Mesodermal cell (in vitro differentiated cells): ENCODE data around the gene KLHL13.
"Not testable (repeated sequence)": the region's sequence is repeated elsewhere in the genome, so short reads cannot be mapped to it uniquely, and the experiment has no call there.

Experiments
- H3K27ac ChIP-seq: 2 replicates; pipeline ENCODE4 v1.7.0; 2013; ENCODE audit warnings: mild to moderate bottlenecking, low read depth, low read length, moderate library complexity; ENCODE audit not compliant: severe bottlenecking
- H3K36me3 ChIP-seq: 2 replicates; pipeline ENCODE4 v1.7.1; 2013; ENCODE audit warnings: mild to moderate bottlenecking, low read length, moderate library complexity; ENCODE audit not compliant: control insufficient read depth, insufficient read depth
- H3K4me1 ChIP-seq: one replicate; pipeline ENCODE4 v1.7.1; 2013; ENCODE audit warnings: mild to moderate bottlenecking, low read length; ENCODE audit not compliant: insufficient read depth, control insufficient read depth, poor library complexity, severe bottlenecking
- H3K4me3 ChIP-seq: 2 replicates; pipeline ENCODE4 v1.7.0; 2013; ENCODE audit warnings: low read length, control low read depth, mild to moderate bottlenecking; ENCODE audit not compliant: insufficient read depth, poor library complexity, severe bottlenecking; ENCODE audit errors: extremely low read depth
- H3K9me3 ChIP-seq: 2 replicates; pipeline ENCODE4 v1.7.1; 2013; ENCODE audit warnings: mild to moderate bottlenecking, low read length, moderate library complexity; ENCODE audit not compliant: control insufficient read depth
- WGBS, 2 experiments: methylation state at CpG; one replicate each; pipeline ENCODE4 v1.1.5; 2013; ENCODE audit warnings: missing lambda C conversion rate in 2 of 2; ENCODE audit not compliant: insufficient coverage in 2 of 2; 5-methylcytosine and 5-hydroxymethylcytosine counted together

Gene KLHL13

GRCh38 chrX:118026631-118027030 is 90.0 kb downstream of the KLHL13 start:
- Histone ChIP-seq H3K27ac (no peak overlapping the region), H3K4me3 (no peak overlapping the region), H3K36me3 (no peaks in the 10 kb centered on the region), H3K9me3 (no peaks in the 10 kb centered on the region), H3K4me1 (no peaks in the 10 kb centered on the region)
- WGBS, 2 experiments, result no CpG with 5 or more reads among the region's 1 CpG

- WGBS, 2 experiments, result no CpG with 5 or more reads among the region's 4 CpGs
- no peak overlapping the region for H3K27ac ChIP-seq
- no peaks in the 10 kb centered on the region for H3K9me3 ChIP-seq
- H3K36me3 ChIP-seq, result no peaks in the 10 kb centered on the region
- no peak overlapping the region for H3K4me3 ChIP-seq
- no peaks in the 10 kb centered on the region for H3K4me1 ChIP-seq
These were observed 91.4 kb downstream of the KLHL13 start for GRCh38 chrX:118025226-118025625.

GRCh38 chrX:118024482-118024881 is 92.1 kb downstream of the KLHL13 start:
- no peaks in the 10 kb centered on the region for H3K4me1 ChIP-seq
- no peaks in the 10 kb centered on the region for H3K9me3 ChIP-seq
- H3K36me3 ChIP-seq, result no peaks in the 10 kb centered on the region
- no CpG with 5 or more reads among the region's 1 CpG for WGBS, 2 experiments
- no peak overlapping the region for H3K27ac ChIP-seq
- no peak overlapping the region for H3K4me3 ChIP-seq

GRCh38 chrX:118022753-118023152 is 93.9 kb downstream of the KLHL13 start:
- no CpG with 5 or more reads among the region's 2 CpGs for WGBS, 2 experiments

DNA sequence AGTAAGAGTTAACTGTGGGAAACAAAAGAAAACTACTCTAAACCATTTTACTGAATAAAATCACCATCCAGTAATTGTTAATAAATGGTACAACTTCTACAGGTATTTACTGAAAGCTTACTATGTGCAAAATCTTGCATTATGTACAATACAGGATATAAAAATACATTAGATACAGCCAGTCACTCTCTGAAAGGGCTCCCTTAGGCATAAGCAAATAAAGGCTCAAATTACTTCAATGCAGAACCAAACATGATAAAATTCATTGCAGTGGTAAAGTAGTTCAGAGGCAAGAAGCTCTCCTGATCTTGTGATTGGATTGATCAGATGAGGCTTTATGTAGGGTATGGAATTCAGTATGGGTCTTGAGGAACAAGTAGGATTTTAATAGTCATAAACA is 100.2 kb downstream of the KLHL13 start:
- H3K36me3 ChIP-seq, result no peaks in the 10 kb centered on the region
- no peaks in the 10 kb centered on the region for H3K4me1 ChIP-seq
- H3K27ac ChIP-seq, result no peak overlapping the region
- no peaks in the 10 kb centered on the region for H3K9me3 ChIP-seq
- no peak overlapping the region for H3K4me3 ChIP-seq

More at GRCh38 chrX:118022753-118023152, 93.9 kb downstream of the KLHL13 start:
- H3K27ac ChIP-seq, result no peak overlapping the region
- H3K9me3 ChIP-seq, result no peaks in the 10 kb centered on the region
- H3K4me1 ChIP-seq, result no peaks in the 10 kb centered on the region
- no peak overlapping the region for H3K4me3 ChIP-seq
- no peaks in the 10 kb centered on the region for H3K36me3 ChIP-seq

DNA sequence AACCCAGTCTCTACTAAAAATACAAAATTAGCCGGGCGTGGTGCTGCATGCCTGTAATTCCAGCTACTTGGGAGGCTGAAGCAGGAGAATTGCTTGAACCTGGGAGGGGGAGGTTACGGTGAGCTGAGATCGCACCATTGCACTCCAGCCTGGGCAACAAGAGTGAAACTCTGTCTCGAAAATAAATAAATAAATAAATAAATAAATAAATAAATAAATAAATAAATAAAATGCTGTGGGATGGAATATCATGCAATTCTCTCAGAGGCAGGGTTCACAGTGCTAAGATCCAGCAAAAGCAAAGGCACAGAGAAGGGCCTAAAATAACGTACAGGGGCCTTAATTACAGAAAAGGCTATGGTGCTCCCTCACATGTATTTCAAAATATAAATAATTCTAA is 114.2 kb downstream of the KLHL13 start:
- not testable (repeated sequence) for H3K27ac ChIP-seq, H3K36me3 ChIP-seq, H3K9me3 ChIP-seq, H3K4me3 ChIP-seq, H3K4me1 ChIP-seq
- no CpG with 5 or more reads among the region's 6 CpGs for WGBS, 2 experiments

GRCh38 chrX:118000518-118000917 is 116.1 kb downstream of the KLHL13 start:
- H3K27ac ChIP-seq, result no peak overlapping the region
- no peaks in the 10 kb centered on the region for H3K4me1 ChIP-seq
- H3K9me3 ChIP-seq, result no peaks in the 10 kb centered on the region
- H3K36me3 ChIP-seq, result no peaks in the 10 kb centered on the region
- no peak overlapping the region for H3K4me3 ChIP-seq

DNA sequence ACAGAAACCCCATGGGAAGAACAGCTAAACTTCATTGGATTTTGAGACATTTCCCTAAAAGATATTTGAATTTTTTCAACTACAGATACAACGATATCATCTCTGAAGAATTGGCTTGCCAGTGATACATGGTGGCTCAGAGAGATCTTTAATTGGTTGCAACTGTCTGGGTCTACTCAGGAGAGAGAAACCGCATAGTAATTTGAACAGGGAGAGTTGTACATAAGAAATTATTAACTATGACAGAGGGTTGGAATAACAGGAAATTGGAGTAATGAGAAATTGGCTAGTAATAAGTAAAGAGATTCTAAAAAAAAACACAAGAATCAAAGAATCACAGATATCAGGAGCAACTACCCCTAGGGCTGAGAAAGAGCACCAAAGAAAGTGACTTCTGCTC is 118.4 kb downstream of the KLHL13 start:
- 100% methylated on average over 1 of the region's 2 CpGs; no CpG with 5 or more reads in 1 of the 2 experiments for WGBS, 2 experiments
- H3K4me3 ChIP-seq, result no peak overlapping the region
- H3K4me1 ChIP-seq, result no peaks in the 10 kb centered on the region
- H3K9me3 ChIP-seq, result no peaks in the 10 kb centered on the region
- no peaks in the 10 kb centered on the region for H3K36me3 ChIP-seq
- H3K27ac ChIP-seq, result no peak overlapping the region

DNA sequence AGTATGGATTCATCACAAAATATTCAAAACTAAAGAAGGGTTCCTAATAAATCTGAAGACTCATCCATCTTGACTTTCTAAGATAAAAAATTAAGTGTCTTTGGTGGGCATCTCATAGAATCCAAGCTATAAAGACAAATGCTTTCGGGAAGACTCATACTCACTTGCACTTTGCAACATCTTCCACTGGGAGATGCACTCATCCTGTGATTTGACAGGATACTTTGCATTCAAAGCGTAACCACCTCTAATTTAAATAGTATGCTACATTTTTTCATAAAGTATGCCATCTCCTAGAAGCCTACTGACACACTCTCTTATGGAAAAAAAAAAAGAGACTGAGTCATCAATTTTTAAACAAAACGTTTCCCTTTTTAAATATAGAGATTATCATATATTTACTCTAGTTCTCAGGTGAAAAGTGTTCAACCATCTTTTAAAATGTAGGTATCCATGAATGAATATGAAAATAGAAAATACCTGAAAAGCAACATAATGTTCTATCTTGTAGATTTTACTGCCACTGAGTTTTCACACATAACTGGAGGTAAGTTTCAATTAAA is 119.6 kb downstream of the KLHL13 start:
- Histone ChIP-seq H3K9me3 (no peaks in the 10 kb centered on the region), H3K4me3 (no peak overlapping the region), H3K36me3 (no peaks in the 10 kb centered on the region), H3K27ac (no peak overlapping the region), H3K4me1 (no peaks in the 10 kb centered on the region)
- no CpG with 5 or more reads among the region's 3 CpGs for WGBS, 2 experiments

DNA sequence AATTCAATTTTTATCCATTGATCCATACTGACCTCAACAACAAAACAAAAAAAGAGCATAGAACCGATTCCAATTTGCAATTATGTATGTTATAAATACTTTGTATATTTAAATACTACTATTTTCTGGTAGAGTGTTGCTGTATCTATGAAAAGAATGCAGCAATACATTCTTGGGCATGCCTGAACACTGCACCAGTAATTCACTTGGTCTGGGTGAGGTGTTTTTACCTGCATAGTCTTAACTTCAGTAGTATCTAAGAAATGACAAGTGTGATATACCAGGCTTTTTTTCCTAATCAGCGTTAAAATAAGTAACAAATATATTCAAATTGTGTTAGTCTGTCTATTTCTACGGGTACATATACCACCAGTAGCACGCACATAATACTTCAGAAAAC is 120.2 kb downstream of the KLHL13 start:
- H3K36me3 ChIP-seq, result no peaks in the 10 kb centered on the region
- WGBS, 2 experiments, result no CpG with 5 or more reads among the region's 4 CpGs

GRCh38 chrX:117995378-117995777 is 121.2 kb downstream of the KLHL13 start:
- WGBS, 2 experiments, result 100% methylated on average over 1 of the region's 1 CpG; no CpG with 5 or more reads in 1 of the 2 experiments
- Histone ChIP-seq H3K27ac (no peak overlapping the region), H3K36me3 (no peaks in the 10 kb centered on the region), H3K9me3 (no peaks in the 10 kb centered on the region), H3K4me1 (no peaks in the 10 kb centered on the region), H3K4me3 (no peak overlapping the region)

More for the DNA sequence above, 120.2 kb downstream of the KLHL13 start:
- H3K4me3 ChIP-seq, result no peak overlapping the region
- H3K9me3 ChIP-seq, result no peaks in the 10 kb centered on the region
- no peaks in the 10 kb centered on the region for H3K4me1 ChIP-seq
- H3K27ac ChIP-seq, result no peak overlapping the region
